CD4-positive, alpha-beta T cell treated with Interleukin-6 for 4 hours (primary cell): ENCODE measurements around the gene AMPD3.

Experiments used
- DNase-seq: peaks from one replicate; pipeline ENCODE4 v3.0.0-alpha.2; 2020; ENCODE audit warnings: mixed read lengths

Gene AMPD3

GRCh38 chr11:10542776-10543175, 87.7 kb downstream of the AMPD3 start:
- no peak for DNase-seq

GRCh38 chr11:10543782-10544181, 88.7 kb downstream of the AMPD3 start:
- DNase-seq, result no peak

- no peak for DNase-seq
These were observed 89.7 kb downstream of the AMPD3 start for GRCh38 chr11:10544491-10545465.

GRCh38 chr11:10550503-10551289, 95.6 kb downstream of the AMPD3 start:
- DNase-seq, result no peak

GRCh38 chr11:10551290-10551592, 96.2 kb downstream of the AMPD3 start:
- no peak for DNase-seq

GRCh38 chr11:10551845-10552352, 96.8 kb downstream of the AMPD3 start:
- no peak for DNase-seq

- no peak for DNase-seq
These were observed 101.5 kb downstream of the AMPD3 start for GRCh38 chr11:10556590-10556989.
